WTC11 (cell line): ENCODE results near the gene MICAL3. TPM values are rescaled to one million over a fixed set of nuclear protein-coding genes. Genes with fewer than 3 reads are reported as not detected.

Experiments used
- ATAC-seq: fragments of 200-7000 bp; cut with Tn5 transposase; 2 replicates; pipeline ENCODE4 v1.10.0; 2021; ENCODE audit warnings: mild to moderate bottlenecking, moderate library complexity
- CTCF ChIA-PET: fragments of 300-600 bp; sonication (Branson Sonifier 250); formaldehyde crosslinking; loops from one replicate; lab custom pipeline; 2021; ENCODE audit warnings: antibody characterized with exemption; lab: Charles Lee
- POLR2A ChIA-PET: fragments of 350-600 bp; sonication (Branson Sonifier 250); formaldehyde crosslinking; loops from one replicate; lab custom pipeline; 2021; ENCODE audit warnings: antibody characterized with exemption; lab: Charles Lee
- DNase-seq: peaks from one replicate; pipeline ENCODE4 v3.0.0; 2021; ENCODE audit warnings: low spot score
- H3K27ac Mint-ChIP-seq: 2 replicates; pipeline ENCODE4 v1.8.0; 2021; ENCODE audit warnings: mixed read lengths
- H3K27me3 Mint-ChIP-seq: 2 replicates; pipeline ENCODE4 v1.8.0; 2021; ENCODE audit warnings: low read depth, mild to moderate bottlenecking, moderate library complexity, mixed read lengths
- H3K36me3 Mint-ChIP-seq: 2 replicates; pipeline ENCODE4 v1.8.0; 2021; ENCODE audit warnings: mixed read lengths
- H3K4me1 Mint-ChIP-seq: 2 replicates; pipeline ENCODE4 v1.8.0; 2022; ENCODE audit warnings: mixed read lengths
- H3K4me3 Mint-ChIP-seq: 2 replicates; pipeline ENCODE4 v1.8.0; 2021; ENCODE audit warnings: mild to moderate bottlenecking, moderate library complexity, mixed read lengths
- H3K9me3 Mint-ChIP-seq: 2 replicates; pipeline ENCODE4 v1.8.0; 2021; ENCODE audit warnings: mixed read lengths
- CREM ChIP-seq: sonication (generic); formaldehyde crosslinking; IDR thresholded peaks from 2 replicates; pipeline ENCODE4 v1.8.1; 2022; ENCODE audit warnings: mild to moderate bottlenecking, missing genetic modification reagents, moderate library complexity
- FOXK1 ChIP-seq: sonication (generic); formaldehyde crosslinking; IDR thresholded peaks from 2 replicates; pipeline ENCODE4 v1.8.0; 2022; ENCODE audit warnings: mild to moderate bottlenecking, moderate library complexity, missing genetic modification reagents
- JAZF1 ChIP-seq: fragments of 250-450 bp; sonication (Bioruptor Pico); IDR thresholded peaks from 2 replicates; pipeline ENCODE4 v1.9.0; 2021; ENCODE audit warnings: moderate library complexity, mild to moderate bottlenecking, inconsistent platforms
- NFATC4 ChIP-seq: fragments of 250-450 bp; sonication (Bioruptor Pico); IDR thresholded peaks from 2 replicates; pipeline ENCODE4 v1.9.0; 2021; ENCODE audit warnings: mild to moderate bottlenecking
- NFYB ChIP-seq: sonication (generic); formaldehyde crosslinking; conservative IDR thresholded peaks from 2 replicates; pipeline ENCODE4 v1.8.0; 2022; ENCODE audit warnings: low read depth, missing genetic modification reagents
- NR2C2 ChIP-seq: sonication (generic); formaldehyde crosslinking; IDR thresholded peaks from 2 replicates; pipeline ENCODE4 v1.8.0; 2022; ENCODE audit warnings: mild to moderate bottlenecking, missing genetic modification reagents
- SMAD4 ChIP-seq: sonication (generic); formaldehyde crosslinking; IDR thresholded peaks from 2 replicates; pipeline ENCODE4 v1.8.0; 2022; ENCODE audit warnings: mild to moderate bottlenecking, missing genetic modification reagents
- SP1 ChIP-seq: sonication (generic); formaldehyde crosslinking; conservative IDR thresholded peaks from 2 replicates; pipeline ENCODE4 v1.8.1; 2022; ENCODE audit warnings: missing genetic modification reagents
- total RNA-seq: library from RNA; stranded (reverse); gene quantifications from 3 replicates; pipeline ENCODE4 v1.2.3, GENCODE V29; 2021
- TF ChIP-seq, protein P1 (sequence below): fragments of 250-450 bp; sonication (Bioruptor Pico); IDR thresholded peaks from 2 replicates; pipeline ENCODE4 v2.1.2; 2022; ENCODE audit warnings: mild to moderate bottlenecking, moderate library complexity
- TF ChIP-seq, protein P2 (sequence below): fragments of 250-450 bp; sonication (Bioruptor Pico); IDR thresholded peaks from 2 replicates; pipeline ENCODE4 v1.9.0; 2021; ENCODE audit warnings: mild to moderate bottlenecking
- TF ChIP-seq, protein P3 (sequence below): sonication (generic); formaldehyde crosslinking; IDR thresholded peaks from 2 replicates; pipeline ENCODE4 v1.8.0; 2022; ENCODE audit warnings: mild to moderate bottlenecking, missing genetic modification reagents
- TF ChIP-seq, protein P4 (sequence below): fragments of 250-450 bp; sonication (Bioruptor Pico); IDR thresholded peaks from 2 replicates; pipeline ENCODE4 v1.8.0; 2021; ENCODE audit warnings: mild to moderate bottlenecking
- TF ChIP-seq, protein P5 (sequence below): sonication (generic); formaldehyde crosslinking; IDR thresholded peaks from 2 replicates; pipeline ENCODE4 v1.8.1; 2022; ENCODE audit warnings: mild to moderate bottlenecking, missing genetic modification reagents, moderate library complexity, borderline replicate concordance
- TF ChIP-seq, protein P6 (sequence below): sonication (generic); formaldehyde crosslinking; IDR thresholded peaks from 2 replicates; pipeline ENCODE4 v1.8.1; 2023; ENCODE audit warnings: mild to moderate bottlenecking, missing genetic modification reagents, moderate library complexity
- TF ChIP-seq, protein P7 (sequence below): sonication (generic); formaldehyde crosslinking; IDR thresholded peaks from 2 replicates; pipeline ENCODE4 v1.8.1; 2022; ENCODE audit warnings: mild to moderate bottlenecking, moderate library complexity, missing genetic modification reagents

The MICAL3 gene
- total RNA-seq, 1 experiment from 2014 or later: 41.2 TPM

DNA sequence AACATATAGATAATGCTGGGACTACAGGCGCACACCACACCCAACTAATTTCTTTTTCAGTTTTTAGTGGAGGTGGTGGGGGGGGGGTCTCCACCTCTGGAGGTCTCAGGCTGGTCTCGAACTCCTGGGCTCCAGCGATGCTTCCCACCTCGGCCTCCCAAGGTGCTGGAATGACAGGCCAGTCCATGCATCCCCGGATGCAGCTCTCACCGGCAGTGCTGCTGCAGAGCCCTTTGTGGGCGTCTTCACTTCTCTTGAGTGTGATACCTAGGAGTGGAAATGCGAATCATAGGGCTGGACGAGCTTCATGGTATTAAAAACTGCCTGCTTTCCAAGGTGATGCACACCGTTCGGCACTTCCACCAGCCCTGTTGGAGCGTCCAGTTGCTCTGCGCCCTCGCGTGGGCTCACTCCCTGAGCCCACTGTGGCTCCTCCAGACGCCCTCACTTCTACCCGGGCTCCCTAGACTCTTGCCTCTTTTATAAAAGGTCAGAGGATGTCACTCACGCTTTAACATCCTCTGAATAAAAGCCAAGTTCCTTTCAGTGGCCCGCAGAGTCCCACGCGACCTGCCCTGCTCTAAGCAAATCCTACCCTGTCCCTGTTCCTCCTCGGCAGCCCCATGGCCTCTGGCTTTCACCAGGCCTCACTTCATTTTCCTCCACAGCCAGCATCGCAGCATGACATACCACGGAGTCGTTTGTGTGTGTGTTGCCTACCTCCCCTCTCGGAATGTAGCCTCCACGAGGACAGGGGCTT lies 249.3 kb downstream of the MICAL3 start:
- peaks cover 5% of the 10 kb centered on the region; the same call in 1 of the 2 replicates for H3K27me3 Mint-ChIP-seq
- H3K36me3 Mint-ChIP-seq: no peaks in the 10 kb centered on the region
- ATAC-seq (no peak), DNase-seq (no peak)
- POLR2A ChIA-PET: no interaction called here
- TF ChIP-seq NFYB (no peak), SMAD4 (CRISPR knock-in tag) (no peak)
- TF ChIP-seq, protein P1, sequence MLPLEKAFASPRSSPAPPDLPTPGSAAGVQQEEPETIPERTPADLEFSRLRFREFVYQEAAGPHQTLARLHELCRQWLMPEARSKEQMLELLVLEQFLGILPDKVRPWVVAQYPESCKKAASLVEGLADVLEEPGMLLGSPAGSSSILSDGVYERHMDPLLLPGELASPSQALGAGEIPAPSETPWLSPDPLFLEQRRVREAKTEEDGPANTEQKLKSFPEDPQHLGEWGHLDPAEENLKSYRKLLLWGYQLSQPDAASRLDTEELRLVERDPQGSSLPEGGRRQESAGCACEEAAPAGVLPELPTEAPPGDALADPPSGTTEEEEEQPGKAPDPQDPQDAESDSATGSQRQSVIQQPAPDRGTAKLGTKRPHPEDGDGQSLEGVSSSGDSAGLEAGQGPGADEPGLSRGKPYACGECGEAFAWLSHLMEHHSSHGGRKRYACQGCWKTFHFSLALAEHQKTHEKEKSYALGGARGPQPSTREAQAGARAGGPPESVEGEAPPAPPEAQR (CRISPR knock-in tag): no peak
- TF ChIP-seq, protein P2, sequence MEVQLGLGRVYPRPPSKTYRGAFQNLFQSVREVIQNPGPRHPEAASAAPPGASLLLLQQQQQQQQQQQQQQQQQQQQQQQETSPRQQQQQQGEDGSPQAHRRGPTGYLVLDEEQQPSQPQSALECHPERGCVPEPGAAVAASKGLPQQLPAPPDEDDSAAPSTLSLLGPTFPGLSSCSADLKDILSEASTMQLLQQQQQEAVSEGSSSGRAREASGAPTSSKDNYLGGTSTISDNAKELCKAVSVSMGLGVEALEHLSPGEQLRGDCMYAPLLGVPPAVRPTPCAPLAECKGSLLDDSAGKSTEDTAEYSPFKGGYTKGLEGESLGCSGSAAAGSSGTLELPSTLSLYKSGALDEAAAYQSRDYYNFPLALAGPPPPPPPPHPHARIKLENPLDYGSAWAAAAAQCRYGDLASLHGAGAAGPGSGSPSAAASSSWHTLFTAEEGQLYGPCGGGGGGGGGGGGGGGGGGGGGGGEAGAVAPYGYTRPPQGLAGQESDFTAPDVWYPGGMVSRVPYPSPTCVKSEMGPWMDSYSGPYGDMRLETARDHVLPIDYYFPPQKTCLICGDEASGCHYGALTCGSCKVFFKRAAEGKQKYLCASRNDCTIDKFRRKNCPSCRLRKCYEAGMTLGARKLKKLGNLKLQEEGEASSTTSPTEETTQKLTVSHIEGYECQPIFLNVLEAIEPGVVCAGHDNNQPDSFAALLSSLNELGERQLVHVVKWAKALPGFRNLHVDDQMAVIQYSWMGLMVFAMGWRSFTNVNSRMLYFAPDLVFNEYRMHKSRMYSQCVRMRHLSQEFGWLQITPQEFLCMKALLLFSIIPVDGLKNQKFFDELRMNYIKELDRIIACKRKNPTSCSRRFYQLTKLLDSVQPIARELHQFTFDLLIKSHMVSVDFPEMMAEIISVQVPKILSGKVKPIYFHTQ (CRISPR knock-in tag): no peak
- TF ChIP-seq, all 79 proteins: peak for 0
- Mint-ChIP-seq H3K4me1 (peaks cover 32% of the 10 kb centered on the region), H3K27ac (no peak overlapping the region), H3K9me3 (no peaks in the 10 kb centered on the region), H3K4me3 (peak overlapping the region; percentile 63)
- CTCF ChIA-PET: interaction anchor here (3.3 to 8.2 kb wide), 2 partner anchors 11 to 23 kb away, joined by 11 to 92 read pairs; no protein-coding TSS in a partner anchor

DNA sequence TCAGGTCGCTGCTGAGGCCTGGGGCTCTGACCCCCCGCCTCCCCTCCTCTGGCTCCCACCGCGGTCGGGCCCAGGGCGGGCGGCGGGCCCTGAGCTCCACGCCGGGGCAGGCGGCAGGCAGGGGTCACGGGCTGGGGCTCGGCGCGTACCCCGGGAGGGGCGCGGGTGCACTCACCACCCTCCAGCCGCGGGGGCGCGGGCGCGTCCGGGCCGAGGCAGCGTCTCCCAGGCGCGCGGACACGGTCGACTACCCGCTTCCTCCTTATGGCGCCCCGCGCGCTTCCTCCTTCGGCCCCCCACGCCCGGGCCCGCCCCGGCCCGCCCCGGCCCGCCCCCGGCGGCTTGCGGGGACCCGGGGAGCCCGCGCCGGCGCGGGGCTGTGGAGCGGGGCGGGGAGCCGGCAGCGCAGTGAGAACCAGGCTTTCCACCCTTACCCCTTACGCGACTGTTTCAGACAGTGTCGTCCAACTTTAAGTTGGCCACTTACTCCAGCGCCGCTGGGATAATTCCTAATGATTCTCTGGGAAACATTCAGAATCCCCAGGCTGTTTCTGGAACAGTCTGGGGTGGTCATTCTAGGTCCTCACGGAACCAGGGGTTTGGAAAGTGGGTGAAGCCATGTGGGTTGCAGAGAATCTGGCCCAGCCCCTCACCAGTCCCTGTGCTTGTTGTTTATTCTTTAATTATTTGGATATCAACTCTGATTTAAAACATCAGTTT lies 250.0 kb downstream of the MICAL3 start, which contains the start of gene BID:
Gene BID, minus strand, starts transcription at position 264 of the 720 bp plus-strand sequence. CDS start 24,353 bp downstream, outside the sequence.
- Mint-ChIP-seq H3K4me3 (peak within 1 kb of the TSS; percentile 70), H3K4me1 (peaks cover 25% of the 10 kb centered on the region), H3K27me3 (peaks cover 5% of the 10 kb centered on the region; the same call in 1 of the 2 replicates), H3K36me3 (no peaks in the 10 kb centered on the region), H3K9me3 (no peaks in the 10 kb centered on the region), H3K27ac (peak within 1 kb of the TSS; percentile 7; the same call in 1 of the 2 replicates)
- ATAC-seq (peak; percentile 6), DNase-seq (peak; percentile 38)
- ChIA-PET POLR2A (interaction anchor here (1.1 to 2.3 kb wide), 2 partner anchors 10 to 147 kb away, joined by 3 to 13 read pairs; no protein-coding TSS in a partner anchor), CTCF (interaction anchor here (1.3 to 8.2 kb wide), 6 partner anchors 12 to 302 kb away, joined by 3 to 92 read pairs (median 12); no protein-coding TSS in a partner anchor)
- TF ChIP-seq, protein P3, sequence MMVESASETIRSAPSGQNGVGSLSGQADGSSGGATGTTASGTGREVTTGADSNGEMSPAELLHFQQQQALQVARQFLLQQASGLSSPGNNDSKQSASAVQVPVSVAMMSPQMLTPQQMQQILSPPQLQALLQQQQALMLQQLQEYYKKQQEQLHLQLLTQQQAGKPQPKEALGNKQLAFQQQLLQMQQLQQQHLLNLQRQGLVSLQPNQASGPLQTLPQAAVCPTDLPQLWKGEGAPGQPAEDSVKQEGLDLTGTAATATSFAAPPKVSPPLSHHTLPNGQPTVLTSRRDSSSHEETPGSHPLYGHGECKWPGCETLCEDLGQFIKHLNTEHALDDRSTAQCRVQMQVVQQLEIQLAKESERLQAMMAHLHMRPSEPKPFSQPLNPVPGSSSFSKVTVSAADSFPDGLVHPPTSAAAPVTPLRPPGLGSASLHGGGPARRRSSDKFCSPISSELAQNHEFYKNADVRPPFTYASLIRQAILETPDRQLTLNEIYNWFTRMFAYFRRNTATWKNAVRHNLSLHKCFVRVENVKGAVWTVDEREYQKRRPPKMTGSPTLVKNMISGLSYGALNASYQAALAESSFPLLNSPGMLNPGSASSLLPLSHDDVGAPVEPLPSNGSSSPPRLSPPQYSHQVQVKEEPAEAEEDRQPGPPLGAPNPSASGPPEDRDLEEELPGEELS (CRISPR knock-in tag): peak; percentile 55; the same call in 1 of the 2 replicates
- TF ChIP-seq, protein P4, sequence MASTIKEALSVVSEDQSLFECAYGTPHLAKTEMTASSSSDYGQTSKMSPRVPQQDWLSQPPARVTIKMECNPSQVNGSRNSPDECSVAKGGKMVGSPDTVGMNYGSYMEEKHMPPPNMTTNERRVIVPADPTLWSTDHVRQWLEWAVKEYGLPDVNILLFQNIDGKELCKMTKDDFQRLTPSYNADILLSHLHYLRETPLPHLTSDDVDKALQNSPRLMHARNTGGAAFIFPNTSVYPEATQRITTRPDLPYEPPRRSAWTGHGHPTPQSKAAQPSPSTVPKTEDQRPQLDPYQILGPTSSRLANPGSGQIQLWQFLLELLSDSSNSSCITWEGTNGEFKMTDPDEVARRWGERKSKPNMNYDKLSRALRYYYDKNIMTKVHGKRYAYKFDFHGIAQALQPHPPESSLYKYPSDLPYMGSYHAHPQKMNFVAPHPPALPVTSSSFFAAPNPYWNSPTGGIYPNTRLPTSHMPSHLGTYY (CRISPR knock-in tag): no peak
- TF ChIP-seq JAZF1 (CRISPR knock-in tag): no peak

DNA sequence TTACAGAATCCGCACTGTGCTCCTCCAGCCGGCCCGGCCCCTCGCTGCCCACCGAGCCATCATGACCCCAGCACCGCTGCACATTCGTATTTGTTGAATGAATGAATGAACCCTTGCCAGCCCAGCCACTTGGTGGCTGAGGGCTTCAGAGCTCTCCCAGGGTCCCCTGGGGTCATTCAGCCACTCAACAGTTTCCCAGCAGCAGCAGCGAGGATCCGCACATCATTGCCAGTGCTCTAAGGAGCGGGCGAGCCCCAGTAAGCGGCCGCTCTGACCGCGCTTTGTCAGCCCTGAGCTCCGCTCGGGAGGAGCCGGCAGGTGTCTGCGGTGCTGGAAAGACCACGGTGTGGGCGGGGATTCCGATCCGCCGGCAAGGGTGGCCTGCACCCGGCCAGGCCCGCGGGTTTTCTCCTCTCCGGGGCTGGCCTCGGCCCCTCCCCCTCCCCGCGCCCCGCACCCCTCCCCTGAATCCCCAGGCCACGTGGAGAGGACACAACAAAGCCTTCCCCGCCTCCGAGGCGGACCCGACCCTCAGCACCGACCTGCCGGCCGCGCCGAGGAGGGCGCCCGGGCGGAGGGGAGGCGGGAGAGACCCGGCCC lies 250.7 kb downstream of the MICAL3 start:
- H3K4me1 Mint-ChIP-seq: peaks cover 20% of the 10 kb centered on the region
- peak overlapping the region; percentile 70 for H3K4me3 Mint-ChIP-seq
- peak; percentile 78 for ATAC-seq
- no peaks in the 10 kb centered on the region for H3K9me3 Mint-ChIP-seq
- H3K27me3 Mint-ChIP-seq: peaks cover 5% of the 10 kb centered on the region; the same call in 1 of the 2 replicates
- POLR2A ChIA-PET: interaction anchor here (1.1 to 2.3 kb wide), 4 partner anchors 11 to 147 kb away, joined by 3 to 13 read pairs (median 4); no protein-coding TSS in a partner anchor
- DNase-seq: peak; percentile 73
- CTCF ChIA-PET: interaction anchor here (0.5 to 8.2 kb wide), 11 partner anchors 12 to 303 kb away, joined by 3 to 92 read pairs (median 4); no protein-coding TSS in a partner anchor
- H3K27ac Mint-ChIP-seq: no peak overlapping the region
- H3K36me3 Mint-ChIP-seq: no peaks in the 10 kb centered on the region
- TF ChIP-seq, protein P5, sequence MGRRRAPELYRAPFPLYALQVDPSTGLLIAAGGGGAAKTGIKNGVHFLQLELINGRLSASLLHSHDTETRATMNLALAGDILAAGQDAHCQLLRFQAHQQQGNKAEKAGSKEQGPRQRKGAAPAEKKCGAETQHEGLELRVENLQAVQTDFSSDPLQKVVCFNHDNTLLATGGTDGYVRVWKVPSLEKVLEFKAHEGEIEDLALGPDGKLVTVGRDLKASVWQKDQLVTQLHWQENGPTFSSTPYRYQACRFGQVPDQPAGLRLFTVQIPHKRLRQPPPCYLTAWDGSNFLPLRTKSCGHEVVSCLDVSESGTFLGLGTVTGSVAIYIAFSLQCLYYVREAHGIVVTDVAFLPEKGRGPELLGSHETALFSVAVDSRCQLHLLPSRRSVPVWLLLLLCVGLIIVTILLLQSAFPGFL: no peak
- no peak for TF ChIP-seq NR2C2 (CRISPR knock-in tag)
- no peak for TF ChIP-seq CREM
- TF ChIP-seq FOXK1 (CRISPR knock-in tag): peak; percentile 59; the same call in 1 of the 2 replicates
- TF ChIP-seq, protein P6, sequence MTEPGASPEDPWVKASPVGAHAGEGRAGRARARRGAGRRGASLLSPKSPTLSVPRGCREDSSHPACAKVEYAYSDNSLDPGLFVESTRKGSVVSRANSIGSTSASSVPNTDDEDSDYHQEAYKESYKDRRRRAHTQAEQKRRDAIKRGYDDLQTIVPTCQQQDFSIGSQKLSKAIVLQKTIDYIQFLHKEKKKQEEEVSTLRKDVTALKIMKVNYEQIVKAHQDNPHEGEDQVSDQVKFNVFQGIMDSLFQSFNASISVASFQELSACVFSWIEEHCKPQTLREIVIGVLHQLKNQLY (CRISPR knock-in tag): no peak
- TF ChIP-seq, protein P7, sequence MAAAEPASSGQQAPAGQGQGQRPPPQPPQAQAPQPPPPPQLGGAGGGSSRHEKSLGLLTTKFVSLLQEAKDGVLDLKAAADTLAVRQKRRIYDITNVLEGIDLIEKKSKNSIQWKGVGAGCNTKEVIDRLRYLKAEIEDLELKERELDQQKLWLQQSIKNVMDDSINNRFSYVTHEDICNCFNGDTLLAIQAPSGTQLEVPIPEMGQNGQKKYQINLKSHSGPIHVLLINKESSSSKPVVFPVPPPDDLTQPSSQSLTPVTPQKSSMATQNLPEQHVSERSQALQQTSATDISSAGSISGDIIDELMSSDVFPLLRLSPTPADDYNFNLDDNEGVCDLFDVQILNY (CRISPR knock-in tag): no peak
- TF ChIP-seq SP1 (CRISPR knock-in tag): 0 out of 2 replicates have a peak, but pooled peaks have one; percentile 21
- no peak for TF ChIP-seq NFATC4 (CRISPR knock-in tag)
